Trophoblast cell (in vitro differentiated cells and primary cell): ENCODE data around the gene KNSTRN.
A peak's percentile ranks its signal among the peaks of the same experiment; 100 is the strongest.

Experiments used
- DNase-seq, 2 donors: peaks; one replicate each; pipeline ENCODE4 v3.0.0-alpha.2; 2016
- H2AFZ ChIP-seq: 2 replicates; pipeline ENCODE4 v1.6.1; 2013; ENCODE audit warnings: low read length, moderate library complexity, mild to moderate bottlenecking; ENCODE audit not compliant: insufficient read depth, poor library complexity
- H2AK5ac ChIP-seq: 2 replicates; pipeline ENCODE4 v1.6.1; 2013; ENCODE audit warnings: mild to moderate bottlenecking, low read length
- H2BK120ac ChIP-seq: 2 replicates; pipeline ENCODE4 v1.6.1; 2013; ENCODE audit warnings: low read length, mild to moderate bottlenecking, moderate library complexity; ENCODE audit not compliant: insufficient read depth, poor library complexity
- H2BK12ac ChIP-seq: 2 replicates; pipeline ENCODE4 v1.6.1; 2013; ENCODE audit warnings: mild to moderate bottlenecking, low read length, moderate library complexity
- H2BK5ac ChIP-seq: 2 replicates; pipeline ENCODE4 v1.6.1; 2013; ENCODE audit warnings: low read length, low read depth, moderate library complexity, mild to moderate bottlenecking; ENCODE audit not compliant: poor library complexity
- H3K14ac ChIP-seq: 2 replicates; pipeline ENCODE4 v1.6.1; 2013; ENCODE audit warnings: mild to moderate bottlenecking, low read length
- H3K18ac ChIP-seq: 2 replicates; pipeline ENCODE4 v1.6.1; 2013; ENCODE audit warnings: mild to moderate bottlenecking, low read length
- H3K23ac ChIP-seq: 2 replicates; pipeline ENCODE4 v1.6.1; 2013; ENCODE audit warnings: low read length
- H3K27ac ChIP-seq: 2 replicates; pipeline ENCODE4 v1.5.1; 2013; ENCODE audit warnings: low read depth, mild to moderate bottlenecking, inconsistent platforms, low read length, moderate library complexity
- H3K27me3 ChIP-seq: 2 replicates; pipeline ENCODE4 v1.6.1; 2013; ENCODE audit warnings: inconsistent platforms, mild to moderate bottlenecking, low read length, moderate library complexity; ENCODE audit not compliant: insufficient read depth
- H3K36me3 ChIP-seq, 2 experiments: 1 replicate in 1 of 2; 2 replicates in 1 of 2; pipeline ENCODE4 v1.6.1; 2013; ENCODE audit warnings: low read length in 2 of 2, mild to moderate bottlenecking in 2 of 2, moderate library complexity in 1 of 2; ENCODE audit not compliant: insufficient read depth in 2 of 2, control insufficient read depth in 1 of 2
- H3K4ac ChIP-seq: 2 replicates; pipeline ENCODE4 v1.6.1; 2013; ENCODE audit warnings: low read depth, mild to moderate bottlenecking, low read length, moderate library complexity
- H3K4me1 ChIP-seq, 2 experiments: 1 replicate in 1 of 2; 2 replicates in 1 of 2; pipeline ENCODE4 v1.6.1; 2013; ENCODE audit warnings: low read length in 2 of 2, mild to moderate bottlenecking in 2 of 2, moderate library complexity in 1 of 2; ENCODE audit not compliant: insufficient read depth in 2 of 2, control insufficient read depth in 1 of 2
- H3K4me2 ChIP-seq: 2 replicates; pipeline ENCODE4 v1.6.1; 2013; ENCODE audit warnings: inconsistent platforms, mild to moderate bottlenecking, low read length, moderate library complexity
- H3K4me3 ChIP-seq: 2 replicates; pipeline ENCODE4 v1.5.1; 2013; ENCODE audit warnings: mild to moderate bottlenecking, low read depth, low read length, inconsistent platforms
- H3K79me1 ChIP-seq: one replicate; pipeline ENCODE4 v1.6.1; 2013; ENCODE audit warnings: low read length
- H3K79me2 ChIP-seq: 2 replicates; pipeline ENCODE4 v1.6.1; 2013; ENCODE audit warnings: low read length, mild to moderate bottlenecking; ENCODE audit not compliant: control insufficient read depth, insufficient read depth, poor library complexity
- H3K9ac ChIP-seq: 2 replicates; pipeline ENCODE4 v1.6.1; 2013; ENCODE audit warnings: mild to moderate bottlenecking, low read length
- H3K9me3 ChIP-seq: 2 replicates; pipeline ENCODE4 v1.6.1; 2013; ENCODE audit warnings: low read depth, mild to moderate bottlenecking, control low read depth, inconsistent platforms, low read length; ENCODE audit not compliant: insufficient read depth
- H4K12ac ChIP-seq: 2 replicates; pipeline ENCODE4 v1.6.1; 2013; ENCODE audit warnings: low read depth, mild to moderate bottlenecking, low read length, moderate library complexity
- H4K8ac ChIP-seq: 2 replicates; pipeline ENCODE4 v1.6.1; 2013; ENCODE audit warnings: low read depth, mild to moderate bottlenecking, low read length, moderate library complexity
- H4K91ac ChIP-seq: one replicate; pipeline ENCODE4 v1.6.1; 2013; ENCODE audit warnings: low read depth, mild to moderate bottlenecking, low read length, moderate library complexity
- WGBS: extraction: QIAGEN DNeasy Blood & Tissue Kit; methylation state at CpG from one replicate; pipeline ENCODE4 v1.1.7; 2013; ENCODE audit warnings: missing lambda C conversion rate; ENCODE audit not compliant: insufficient read length, insufficient coverage; ENCODE audit errors: extremely low coverage; 5-methylcytosine and 5-hydroxymethylcytosine counted together

KNSTRN gene

DNA sequence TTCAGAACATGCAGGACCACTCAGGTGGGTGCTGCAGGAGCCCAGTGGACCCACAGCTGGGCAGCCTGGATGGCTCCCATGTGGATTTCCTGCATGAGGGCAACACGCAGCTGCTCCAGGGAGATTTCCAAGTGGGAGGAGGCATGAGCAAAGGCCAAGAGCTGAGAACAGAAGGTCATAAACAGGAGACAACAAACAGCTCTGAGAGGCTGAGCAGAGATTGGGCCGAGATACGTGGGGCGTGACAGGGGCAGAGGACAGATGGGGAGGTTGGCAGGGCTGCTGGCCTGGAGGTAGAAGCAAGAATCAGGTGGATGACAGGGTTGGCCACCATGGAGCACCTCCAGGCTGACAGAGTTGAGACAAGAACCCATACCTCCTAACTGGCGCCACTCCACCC is 28.8 kb upstream of the KNSTRN start:
- no peak overlapping the region for H4K91ac ChIP-seq
- no peaks in the 10 kb centered on the region for H3K79me1 ChIP-seq
- no peak overlapping the region for H3K27ac ChIP-seq
- H3K36me3 ChIP-seq = no peaks in the 10 kb centered on the region
- H3K4ac ChIP-seq = no peak overlapping the region
- H3K9me3 ChIP-seq = no peaks in the 10 kb centered on the region
- no peak overlapping the region for H3K18ac ChIP-seq
- H3K27me3 ChIP-seq = no peaks in the 10 kb centered on the region
- no peak overlapping the region for H3K4me2 ChIP-seq
- no peak overlapping the region for H2AFZ ChIP-seq
- no peak overlapping the region for H2BK12ac ChIP-seq
- H4K12ac ChIP-seq = no peak overlapping the region
- H3K4me1 ChIP-seq = peaks cover 2 to 6% of the 10 kb centered on the region in 2 experiments
- H3K79me2 ChIP-seq = no peaks in the 10 kb centered on the region
- no peak overlapping the region for H3K14ac ChIP-seq
- no peak overlapping the region for H2BK120ac ChIP-seq
- H2BK5ac ChIP-seq = no peak overlapping the region
- no peak overlapping the region for H2AK5ac ChIP-seq
- H3K4me3 ChIP-seq = no peak overlapping the region
- no peak overlapping the region for H3K23ac ChIP-seq
- WGBS = no CpG with 5 or more reads among the region's 5 CpGs
- DNase-seq = no peak
- H3K9ac ChIP-seq = no peak overlapping the region
- no peak overlapping the region for H4K8ac ChIP-seq

DNA sequence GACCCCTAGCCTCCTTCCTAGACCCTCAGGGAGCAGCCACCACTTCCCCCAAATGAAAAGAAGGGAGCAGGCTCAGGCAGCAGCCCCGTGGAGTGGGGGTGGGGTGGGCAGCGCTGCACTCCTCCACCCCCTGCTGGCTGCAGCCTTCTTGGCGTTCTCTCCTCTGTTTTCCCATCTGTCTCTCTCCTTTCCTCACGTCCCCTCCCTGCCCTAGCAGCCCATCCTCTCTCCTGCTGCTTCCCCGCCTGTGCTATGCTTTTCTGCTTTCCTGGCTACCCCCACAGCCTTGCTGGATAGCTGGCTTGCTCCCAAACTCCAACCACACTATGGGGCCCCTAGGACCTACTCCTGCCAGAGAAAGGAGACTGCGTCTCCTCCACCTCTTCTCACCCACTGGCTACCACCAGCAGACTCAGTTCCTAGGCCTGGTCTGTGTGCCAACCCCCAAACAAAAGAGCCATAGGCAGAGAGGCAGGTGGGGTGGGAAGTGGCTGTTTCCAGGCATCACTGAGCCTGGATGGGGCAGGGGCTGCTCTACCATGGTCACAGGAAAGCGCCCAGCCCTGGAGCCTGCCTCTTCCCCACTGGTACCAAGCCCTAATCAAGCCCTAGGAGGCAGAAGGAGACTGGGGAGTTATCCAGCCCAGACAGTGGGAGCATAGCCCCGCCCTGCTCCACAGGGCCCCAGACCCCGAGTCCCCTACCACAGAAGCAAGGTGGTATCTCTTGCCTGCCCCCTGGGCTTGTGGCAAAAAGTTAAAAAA is 27.9 kb upstream of the KNSTRN start:
- Histone ChIP-seq H2BK5ac (no peak overlapping the region), H3K9me3 (no peaks in the 10 kb centered on the region), H2BK12ac (no peak overlapping the region), H3K4me2 (no peak overlapping the region), H4K12ac (no peak overlapping the region), H3K36me3 (no peaks in the 10 kb centered on the region), H3K79me2 (no peaks in the 10 kb centered on the region), H3K4me1 (peaks cover 3 to 7% of the 10 kb centered on the region in 2 experiments), H3K4ac (no peak overlapping the region), H3K27me3 (no peaks in the 10 kb centered on the region), H2AK5ac (no peak overlapping the region), H4K91ac (no peak overlapping the region), H3K4me3 (no peak overlapping the region), H3K79me1 (no peaks in the 10 kb centered on the region), H3K9ac (no peak overlapping the region), H2BK120ac (no peak overlapping the region), H3K18ac (no peak overlapping the region), H3K23ac (no peak overlapping the region), H4K8ac (no peak overlapping the region), H2AFZ (no peak overlapping the region), H3K14ac (no peak overlapping the region), H3K27ac (no peak overlapping the region)
- WGBS = no CpG with 5 or more reads among the region's 9 CpGs
- DNase-seq = no peak

DNA sequence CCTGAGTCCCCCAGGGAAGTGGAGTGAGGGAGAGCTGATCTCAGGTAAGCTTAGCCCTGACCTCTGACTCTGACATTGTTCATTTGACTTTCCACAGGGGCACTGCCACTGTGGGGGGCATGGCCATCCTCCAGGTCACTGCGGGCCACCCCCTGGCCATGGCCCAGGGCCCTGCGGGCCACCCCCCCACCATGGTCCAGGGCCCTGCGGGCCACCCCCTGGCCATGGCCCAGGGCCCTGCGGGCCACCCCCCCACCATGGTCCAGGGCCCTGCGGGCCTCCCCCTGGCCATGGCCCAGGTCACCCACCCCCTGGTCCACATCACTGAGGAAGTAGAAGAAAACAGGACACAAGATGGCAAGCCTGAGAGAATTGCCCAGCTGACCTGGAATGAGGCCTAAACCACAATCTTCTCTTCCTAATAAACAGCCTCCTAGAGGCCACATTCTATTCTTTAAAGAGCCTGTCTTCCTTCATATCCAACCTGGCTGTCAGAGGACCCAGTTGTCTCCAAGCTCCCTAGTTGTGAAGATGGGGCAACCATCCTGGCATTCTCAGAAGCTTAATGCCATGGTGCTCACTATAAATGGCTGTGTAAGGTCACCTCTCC is 26.4 kb upstream of the KNSTRN start:
- Histone ChIP-seq H3K9me3 (no peaks in the 10 kb centered on the region), H2AK5ac (no peak overlapping the region), H4K91ac (no peak overlapping the region), H3K79me2 (no peaks in the 10 kb centered on the region), H2BK5ac (no peak overlapping the region), H4K12ac (no peak overlapping the region), H2BK12ac (no peak overlapping the region), H3K9ac (no peak overlapping the region), H3K4me3 (no peak overlapping the region), H3K4me2 (no peak overlapping the region), H3K4ac (no peak overlapping the region), H3K23ac (peak overlapping the region; percentile 24), H2BK120ac (no peak overlapping the region), H3K79me1 (no peaks in the 10 kb centered on the region), H3K27ac (no peak overlapping the region), H3K14ac (no peak overlapping the region), H2AFZ (no peak overlapping the region), H3K27me3 (no peaks in the 10 kb centered on the region), H3K36me3 (no peaks in the 10 kb centered on the region), H3K18ac (no peak overlapping the region), H4K8ac (no peak overlapping the region), H3K4me1 (peaks cover 3 to 7% of the 10 kb centered on the region in 2 experiments)
- WGBS = no CpG with 5 or more reads among the region's 5 CpGs
- no peak for DNase-seq

DNA sequence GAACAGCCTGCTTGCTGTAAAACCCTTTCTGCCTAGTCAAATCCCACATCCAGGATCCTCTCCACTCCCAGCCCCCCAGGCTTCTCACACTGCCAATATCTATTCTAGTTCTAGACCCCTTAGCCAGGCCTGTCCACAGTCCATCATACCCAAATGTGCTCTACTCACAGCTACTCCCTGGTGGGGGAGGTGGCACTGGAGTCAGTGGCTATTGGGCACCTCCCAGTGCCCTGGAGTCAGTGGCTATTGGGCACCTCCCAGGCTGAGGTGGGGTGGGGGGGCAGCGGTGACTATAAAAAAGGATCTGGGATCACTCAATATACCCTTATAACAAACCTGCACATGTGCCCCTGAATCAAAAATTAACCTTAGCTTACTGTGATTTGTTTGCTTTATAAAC is 25.3 kb upstream of the KNSTRN start:
- no peaks in the 10 kb centered on the region for H3K36me3 ChIP-seq
- no peak overlapping the region for H3K18ac ChIP-seq
- H3K14ac ChIP-seq = no peak overlapping the region
- H3K27me3 ChIP-seq = no peaks in the 10 kb centered on the region
- no peak overlapping the region for H2BK5ac ChIP-seq
- H3K27ac ChIP-seq = no peak overlapping the region
- H4K12ac ChIP-seq = no peak overlapping the region
- H3K4me3 ChIP-seq = no peak overlapping the region
- no peaks in the 10 kb centered on the region for H3K79me1 ChIP-seq
- H2AFZ ChIP-seq = no peak overlapping the region
- H3K79me2 ChIP-seq = no peaks in the 10 kb centered on the region
- no peak overlapping the region for H3K4ac ChIP-seq
- no peak overlapping the region for H3K9ac ChIP-seq
- DNase-seq = no peak
- H4K91ac ChIP-seq = no peak overlapping the region
- no peak overlapping the region for H2BK120ac ChIP-seq
- no peak overlapping the region for H2AK5ac ChIP-seq
- H4K8ac ChIP-seq = no peak overlapping the region
- H3K9me3 ChIP-seq = no peaks in the 10 kb centered on the region
- WGBS = no CpG with 5 or more reads among the region's 1 CpG
- H3K4me1 ChIP-seq = peaks cover 3 to 7% of the 10 kb centered on the region in 2 experiments
- H2BK12ac ChIP-seq = no peak overlapping the region
- peak overlapping the region; percentile 99 for H3K4me2 ChIP-seq
- no peak overlapping the region for H3K23ac ChIP-seq
